Prostate gland (tissue), 2 donors: Measurements from ENCODE around the gene GPR68. TPM values are rescaled to one million over a fixed set of nuclear protein-coding genes. Genes with fewer than 3 reads are reported as not detected.

Source experiments
- DNase-seq: peaks from one replicate; pipeline ENCODE4 v3.0.0-alpha.2; 2019; ENCODE audit warnings: low spot score
- H3K27ac ChIP-seq, 2 donors: fragments of 200-600 bp; sonication (generic); 2 replicates each; pipeline ENCODE4 v1.5.1; 2017 to 2019
- H3K27me3 ChIP-seq: fragments of 200-600 bp; sonication (generic); replicated peaks from 2 replicates; pipeline ENCODE4 v1.5.1; 2019; ENCODE audit not compliant: insufficient read depth
- H3K36me3 ChIP-seq, 2 donors: fragments of 200-600 bp; sonication (generic); 1 replicate in 1 of 2; 2 replicates in 1 of 2; pipeline versions ENCODE4 v1.5.1 to v1.8.1; 2017 to 2019
- H3K4me1 ChIP-seq: fragments of 200-600 bp; sonication (generic); replicated peaks from 2 replicates; pipeline ENCODE4 v1.5.1; 2019
- H3K4me3 ChIP-seq, 2 donors: fragments of 200-600 bp; sonication (generic); 2 replicates each; pipeline ENCODE4 v1.5.1; 2017 to 2019
- H3K9me3 ChIP-seq: fragments of 200-600 bp; sonication (generic); 2 replicates; pipeline ENCODE4 v1.5.1; 2017
- POLR2A ChIP-seq: fragments of 450-650 bp; IDR thresholded peaks from one replicate; pipeline ENCODE4 v1.6.1; 2016; ENCODE audit warnings: antibody characterized with exemption, mild to moderate bottlenecking
- POLR2AphosphoS5 ChIP-seq: sonication (generic); formaldehyde crosslinking; IDR thresholded peaks from one replicate; pipeline ENCODE4 v1.6.1; 2017; ENCODE audit warnings: antibody characterized with exemption
- WGBS: methylation state at CpG from one replicate; pipeline ENCODE4 v1.1.5; 2018; 5-methylcytosine and 5-hydroxymethylcytosine counted together
- intact Hi-C: fragments of 100-400 bp; cut with DNase I; formaldehyde crosslinking; loops from one replicate; pipeline ENCODE4 v1.14.2; 2022
- total RNA-seq, 2 donors: library from RNA; depleted of rRNA; stranded (reverse); fragments of >200 nt; gene quantifications; one replicate each; pipeline ENCODE4 v1.1.0, GENCODE V29; 2016
- TF ChIP-seq, protein P1 (sequence below), 4 experiments: fragments of 200-600 bp in 2 of 4; fragments of 450-650 bp in 2 of 4; sonication (generic) in 2 of 4; IDR thresholded peaks; 1 replicate in 3 of 4; 2 replicates in 1 of 4; pipeline ENCODE4 v1.5.1; 2016 to 2019; ENCODE audit warnings: antibody characterized with exemption in 4 of 4, mild to moderate bottlenecking in 2 of 4, moderate library complexity in 2 of 4

The GPR68 gene
- total RNA-seq, 2 donors from 2014 or later, result 0.87 to 3.0 TPM

DNA sequence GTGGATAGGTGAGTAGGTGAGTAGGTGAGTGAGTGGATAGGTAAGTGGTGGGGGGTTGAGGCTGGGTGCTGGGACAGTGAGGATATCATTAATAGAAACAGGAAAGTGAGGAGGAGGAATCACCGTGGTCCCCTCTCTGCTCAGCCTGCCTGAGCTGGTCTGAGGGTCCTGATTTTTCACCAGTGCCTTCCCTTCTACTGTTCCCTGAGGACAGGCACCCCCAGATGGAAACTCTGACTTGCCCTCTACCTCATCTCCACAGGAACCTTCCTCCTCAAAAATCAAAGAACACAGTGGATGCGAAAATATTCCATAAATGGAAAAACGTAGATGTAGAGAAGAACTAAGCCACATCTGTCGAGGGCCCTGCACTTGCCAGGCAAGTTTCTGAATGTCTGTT, 1.9 kb downstream of the GPR68 start:
- 77% methylated on average over 4 of the region's 4 CpGs for WGBS
- Histone ChIP-seq H3K36me3 (no peaks in the 10 kb centered on the region), H3K4me1 (no peaks in the 10 kb centered on the region), H3K9me3 (no peaks in the 10 kb centered on the region), H3K27me3 (no peaks in the 10 kb centered on the region), H3K4me3 (no peak overlapping the region), H3K27ac (no peak overlapping the region)
- no peak for DNase-seq
- intact Hi-C loops, result no loop called here
- TF ChIP-seq POLR2AphosphoS5 (no peak), POLR2A (no peak)
- TF ChIP-seq, protein P1, sequence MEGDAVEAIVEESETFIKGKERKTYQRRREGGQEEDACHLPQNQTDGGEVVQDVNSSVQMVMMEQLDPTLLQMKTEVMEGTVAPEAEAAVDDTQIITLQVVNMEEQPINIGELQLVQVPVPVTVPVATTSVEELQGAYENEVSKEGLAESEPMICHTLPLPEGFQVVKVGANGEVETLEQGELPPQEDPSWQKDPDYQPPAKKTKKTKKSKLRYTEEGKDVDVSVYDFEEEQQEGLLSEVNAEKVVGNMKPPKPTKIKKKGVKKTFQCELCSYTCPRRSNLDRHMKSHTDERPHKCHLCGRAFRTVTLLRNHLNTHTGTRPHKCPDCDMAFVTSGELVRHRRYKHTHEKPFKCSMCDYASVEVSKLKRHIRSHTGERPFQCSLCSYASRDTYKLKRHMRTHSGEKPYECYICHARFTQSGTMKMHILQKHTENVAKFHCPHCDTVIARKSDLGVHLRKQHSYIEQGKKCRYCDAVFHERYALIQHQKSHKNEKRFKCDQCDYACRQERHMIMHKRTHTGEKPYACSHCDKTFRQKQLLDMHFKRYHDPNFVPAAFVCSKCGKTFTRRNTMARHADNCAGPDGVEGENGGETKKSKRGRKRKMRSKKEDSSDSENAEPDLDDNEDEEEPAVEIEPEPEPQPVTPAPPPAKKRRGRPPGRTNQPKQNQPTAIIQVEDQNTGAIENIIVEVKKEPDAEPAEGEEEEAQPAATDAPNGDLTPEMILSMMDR (IDR thresholded peaks at IDR 0.05), result no peak

DNA sequence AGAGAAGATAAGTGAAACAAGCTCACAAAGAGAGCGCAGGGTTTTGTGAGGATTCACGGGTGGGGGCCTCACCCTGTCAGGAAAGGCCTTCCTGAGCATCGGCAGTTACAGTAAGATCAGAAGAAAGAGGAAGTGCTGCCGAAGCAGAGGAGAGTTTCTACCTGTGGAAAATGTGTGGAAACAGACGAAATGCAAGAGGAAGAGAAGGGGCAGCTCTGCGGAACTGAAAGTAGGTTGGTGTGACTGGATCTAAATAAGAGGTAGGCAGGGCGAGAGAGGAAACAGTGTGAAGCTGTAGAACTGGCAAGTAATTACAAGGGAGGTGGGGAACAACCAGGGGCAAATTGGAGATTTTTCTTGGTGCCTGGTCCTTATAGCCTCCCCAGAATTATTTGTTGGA, 2.6 kb downstream of the GPR68 start:
- TF ChIP-seq POLR2A, result no peak
- TF ChIP-seq, protein P1 (IDR thresholded peaks at IDR 0.05), result no peak
- no peak for TF ChIP-seq POLR2AphosphoS5
- no peaks in the 10 kb centered on the region for H3K9me3 ChIP-seq
- DNase-seq, result no peak
- no peaks in the 10 kb centered on the region for H3K36me3 ChIP-seq
- H3K27ac ChIP-seq, result no peak overlapping the region
- intact Hi-C loops, result no loop called here
- H3K4me3 ChIP-seq, result no peak overlapping the region
- no peaks in the 10 kb centered on the region for H3K4me1 ChIP-seq
- no peaks in the 10 kb centered on the region for H3K27me3 ChIP-seq
- WGBS, result 78% methylated on average over 7 of the region's 7 CpGs

DNA sequence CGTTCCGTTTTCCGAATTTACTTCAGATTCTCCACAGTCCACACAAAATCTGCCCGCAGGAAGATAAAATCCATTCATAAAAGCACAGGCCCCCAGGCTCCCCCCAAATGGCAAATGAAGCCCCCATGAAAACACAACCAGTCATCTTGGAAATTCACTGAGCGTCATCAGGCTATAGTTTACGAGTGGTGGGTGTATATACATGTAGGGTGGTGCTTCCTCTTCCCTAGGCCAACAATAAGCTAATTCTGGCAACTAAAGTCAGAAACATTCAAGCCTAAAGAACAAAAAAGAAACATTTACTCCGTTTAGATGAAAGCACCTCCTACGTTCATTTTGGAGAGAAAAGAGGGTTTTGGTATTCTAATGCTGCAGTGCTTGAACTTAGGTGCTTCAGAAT, 5.8 kb downstream of the GPR68 start:
- Histone ChIP-seq H3K27ac (no peak overlapping the region), H3K4me1 (no peaks in the 10 kb centered on the region), H3K36me3 (no peaks in the 10 kb centered on the region), H3K27me3 (no peaks in the 10 kb centered on the region), H3K9me3 (no peaks in the 10 kb centered on the region), H3K4me3 (no peak overlapping the region)
- WGBS, result 65% methylated on average over 8 of the region's 8 CpGs
- TF ChIP-seq POLR2A, result no peak
- TF ChIP-seq, protein P1 (IDR thresholded peaks at IDR 0.05), result no peak
- TF ChIP-seq POLR2AphosphoS5, result no peak
- intact Hi-C loops, result no loop called here
- DNase-seq, result no peak

DNA sequence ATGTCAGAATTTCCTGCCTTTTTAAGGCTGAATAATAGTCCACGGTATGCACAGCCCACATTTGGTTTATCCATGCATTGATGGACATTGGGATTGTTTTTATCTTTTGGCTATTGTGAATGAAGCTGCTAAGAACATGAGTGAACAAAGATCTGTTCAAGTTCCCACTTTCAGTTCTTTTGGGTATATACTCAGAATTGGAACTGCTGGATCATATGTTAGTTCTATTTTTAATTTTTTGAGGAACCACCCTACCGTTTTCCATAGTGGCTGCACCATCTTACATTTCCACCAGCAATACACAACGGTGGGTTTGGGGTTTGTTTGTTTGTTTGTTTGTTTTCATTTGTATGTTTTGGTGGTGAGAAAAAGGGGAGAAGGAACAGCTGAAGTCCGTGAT, 6.4 kb downstream of the GPR68 start:
- no peak overlapping the region for H3K27ac ChIP-seq
- no peaks in the 10 kb centered on the region for H3K36me3 ChIP-seq
- H3K27me3 ChIP-seq, result no peaks in the 10 kb centered on the region
- no peak overlapping the region for H3K4me3 ChIP-seq
- intact Hi-C loops, result no loop called here
- no peaks in the 10 kb centered on the region for H3K9me3 ChIP-seq
- H3K4me1 ChIP-seq, result no peaks in the 10 kb centered on the region
- 69% methylated on average over 4 of the region's 4 CpGs for WGBS
- TF ChIP-seq, protein P1 (IDR thresholded peaks at IDR 0.05), result no peak
- TF ChIP-seq POLR2AphosphoS5 (no peak), POLR2A (no peak)
- no peak for DNase-seq

DNA sequence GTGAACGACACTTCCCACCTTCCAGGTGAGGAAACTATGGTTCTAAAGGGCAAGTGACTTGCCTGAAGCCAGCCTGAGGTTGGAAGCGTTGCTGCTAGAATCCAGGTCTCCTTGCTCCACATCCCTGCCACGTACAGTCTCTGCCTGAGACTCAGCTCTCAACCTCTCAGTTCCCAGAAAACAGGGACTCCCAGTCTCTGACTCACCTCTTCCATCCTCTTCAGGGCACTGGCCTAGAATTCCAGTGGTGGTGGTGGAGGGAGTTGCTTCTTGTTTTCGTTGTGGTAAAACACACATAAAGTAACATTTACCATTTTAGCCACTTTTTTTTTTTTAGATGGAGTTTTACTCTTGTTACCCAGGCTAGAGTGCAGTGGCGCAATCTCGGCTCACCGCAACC, 7.3 kb downstream of the GPR68 start:
- Histone ChIP-seq H3K36me3 (no peaks in the 10 kb centered on the region), H3K9me3 (no peaks in the 10 kb centered on the region), H3K4me1 (no peaks in the 10 kb centered on the region), H3K27ac (no peak overlapping the region), H3K27me3 (no peaks in the 10 kb centered on the region), H3K4me3 (no peak overlapping the region)
- intact Hi-C loops, result no loop called here
- WGBS, result 88% methylated on average over 7 of the region's 7 CpGs
- no peak for DNase-seq
- TF ChIP-seq POLR2AphosphoS5 (no peak), POLR2A (no peak)
- TF ChIP-seq, protein P1 (IDR thresholded peaks at IDR 0.05), result no peak
